IMR-90 (cell line): ENCODE results near the gene PGA5. TPM values are rescaled to one million over a fixed set of nuclear protein-coding genes. Genes with fewer than 3 reads are reported as not detected.
"Not testable (repeated sequence)": the region's sequence is repeated elsewhere in the genome, so short reads cannot be mapped to it uniquely, and the experiment has no call there.

Experiments used
- ATAC-seq: fragments of 200-7000 bp; cut with Tn5 transposase; 2 replicates; pipeline ENCODE4 v1.9.1; 2020; ENCODE audit warnings: low read depth, mild to moderate bottlenecking, moderate library complexity
- BruUV-seq: library from RNA; stranded (reverse); fragments of 400-500 nt; replicated peaks from 2 replicates; lab custom pipeline; 2021; lab: Mats Ljungman, UMichigan
- CTCF ChIA-PET: fragments of 300-600 bp; formaldehyde crosslinking; extraction: SDS; loops from one replicate; lab custom pipeline; 2021; ENCODE audit warnings: antibody characterized with exemption; lab: Yijun Ruan, JAX
- POLR2A ChIA-PET: fragments of 300-600 bp; sonication (Branson Sonifier 250); formaldehyde crosslinking; loops from one replicate; lab custom pipeline; 2022; ENCODE audit warnings: antibody characterized with exemption; ENCODE audit not compliant: unreplicated experiment; lab: Charles Lee
- DNase-seq: peaks from one replicate; pipeline ENCODE4 v3.0.0; 2013
- H2AFZ ChIP-seq: replicated peaks from 2 replicates; pipeline ENCODE3; 2013; ENCODE audit warnings: low read length, mild to moderate bottlenecking; ENCODE audit not compliant: poor library complexity
- H2AK5ac ChIP-seq: 2 replicates; pipeline ENCODE4 v1.6.1; 2013; ENCODE audit warnings: low read depth, low read length, inconsistent platforms
- H2AK9ac ChIP-seq: replicated peaks from 2 replicates; pipeline ENCODE3; 2013; ENCODE audit warnings: mild to moderate bottlenecking, low read depth, low read length, moderate library complexity; ENCODE audit not compliant: poor library complexity
- H2BK120ac ChIP-seq: 2 replicates; pipeline ENCODE4 v1.6.1; 2013; ENCODE audit warnings: low read depth, low read length, inconsistent platforms
- H2BK15ac ChIP-seq: 3 replicates; pipeline ENCODE4 v1.6.1; 2013; ENCODE audit warnings: low read depth, low read length, inconsistent platforms
- H2BK20ac ChIP-seq: 2 replicates; pipeline ENCODE4 v1.6.1; 2013; ENCODE audit warnings: low read depth, mild to moderate bottlenecking, inconsistent platforms, low read length, moderate library complexity
- H2BK5ac ChIP-seq: 2 replicates; pipeline ENCODE4 v1.6.1; 2013; ENCODE audit warnings: mild to moderate bottlenecking, low read depth, low read length, inconsistent platforms; ENCODE audit not compliant: poor library complexity, severe bottlenecking
- H3K14ac ChIP-seq: replicated peaks from 2 replicates; pipeline ENCODE4 v1.6.1; 2013; ENCODE audit warnings: low read depth, low read length, inconsistent platforms
- H3K18ac ChIP-seq: 2 replicates; pipeline ENCODE4 v1.6.1; 2013; ENCODE audit warnings: low read depth, low read length, control low read depth
- H3K23ac ChIP-seq: 2 replicates; pipeline ENCODE4 v1.6.1; 2013; ENCODE audit warnings: low read depth, low read length, inconsistent platforms
- H3K27ac ChIP-seq: 2 replicates; pipeline ENCODE4 v1.5.1; 2013; ENCODE audit warnings: mild to moderate bottlenecking, control low read depth, low read length; ENCODE audit not compliant: insufficient read depth
- H3K27me3 ChIP-seq: 2 replicates; pipeline ENCODE4 v1.6.1; 2013; ENCODE audit warnings: low read length; ENCODE audit not compliant: control insufficient read depth, insufficient read depth
- H3K36me3 ChIP-seq: 2 replicates; pipeline ENCODE4 v1.6.1; 2013; ENCODE audit warnings: low read length, mixed read lengths; ENCODE audit not compliant: control insufficient read depth, insufficient read depth
- H3K4ac ChIP-seq: 2 replicates; pipeline ENCODE4 v1.6.1; 2013; ENCODE audit warnings: low read depth, low read length, inconsistent platforms
- H3K4me1 ChIP-seq: 2 replicates; pipeline ENCODE4 v1.6.1; 2013; ENCODE audit warnings: low read length, mixed read lengths; ENCODE audit not compliant: control insufficient read depth, insufficient read depth
- H3K4me2 ChIP-seq: 2 replicates; pipeline ENCODE4 v1.6.1; 2013; ENCODE audit warnings: low read depth, mild to moderate bottlenecking, control low read depth, low read length, moderate library complexity
- H3K4me3 ChIP-seq: 2 replicates; pipeline ENCODE4 v1.5.1; 2013; ENCODE audit warnings: low read depth, mild to moderate bottlenecking, control low read depth, low read length, moderate library complexity; ENCODE audit not compliant: insufficient read depth
- H3K56ac ChIP-seq: 2 replicates; pipeline ENCODE4 v1.6.1; 2013; ENCODE audit warnings: low read length, inconsistent platforms; ENCODE audit not compliant: insufficient read depth; ENCODE audit errors: extremely low read depth
- H3K79me1 ChIP-seq, 2 experiments: 2 replicates each; pipeline ENCODE4 v1.6.1; 2013; ENCODE audit warnings: low read length in 2 of 2, inconsistent platforms in 1 of 2, low read depth in 1 of 2
- H3K9ac ChIP-seq: 2 replicates; pipeline ENCODE4 v1.6.1; 2013; ENCODE audit warnings: low read depth, low read length, control low read depth
- H3K9me1 ChIP-seq: 2 replicates; pipeline ENCODE4 v1.6.1; 2013; ENCODE audit warnings: low read length, inconsistent platforms; ENCODE audit not compliant: insufficient read depth
- H3K9me3 ChIP-seq: 2 replicates; pipeline ENCODE4 v1.6.1; 2013; ENCODE audit warnings: low read length; ENCODE audit not compliant: control insufficient read depth, insufficient read depth
- H4K20me1 ChIP-seq: 2 replicates; pipeline ENCODE4 v1.6.1; 2013; ENCODE audit warnings: low read length, inconsistent platforms; ENCODE audit not compliant: insufficient read depth
- H4K5ac ChIP-seq: 2 replicates; pipeline ENCODE4 v1.6.1; 2013; ENCODE audit warnings: mild to moderate bottlenecking, low read depth, low read length, control low read depth
- H4K8ac ChIP-seq, 2 experiments: 2 replicates each; pipeline ENCODE4 v1.6.1; 2013; ENCODE audit warnings: low read depth in 2 of 2, low read length in 2 of 2, control low read depth in 1 of 2, inconsistent platforms in 1 of 2
- H4K91ac ChIP-seq: 2 replicates; pipeline ENCODE4 v1.6.1; 2013; ENCODE audit warnings: low read depth, low read length, inconsistent platforms; ENCODE audit not compliant: insufficient read depth
- WGBS, 2 experiments: methylation state at CpG; one replicate each; pipeline versions ENCODE4 v1.1.5 to v1.1.7; 2013; ENCODE audit warnings: missing lambda C conversion rate in 2 of 2; ENCODE audit not compliant: insufficient read length in 1 of 2; ENCODE audit errors: extremely low coverage in 2 of 2; 5-methylcytosine and 5-hydroxymethylcytosine counted together
- dilution Hi-C: fragments of 300-500 bp; cut with HindIII; formaldehyde crosslinking; loops from one replicate; pipeline ENCODE4 v1.14.3; 2018; ENCODE audit warnings: low sequenced_read_pairs; ENCODE audit not compliant: unreplicated experiment
- in situ Hi-C: fragments of 300-500 bp; cut with MboI; formaldehyde crosslinking; loops from 3 replicates; pipeline ENCODE4 v1.14.3; 2019; ENCODE audit warnings: low sequenced_read_pairs, inconsistent platforms, mixed read lengths
- intact Hi-C: fragments of 100-400 bp; cut with micrococcal nuclease; formaldehyde crosslinking; loops from 2 replicates; pipeline ENCODE4 v1.10.0; 2022
- polyA plus RNA-seq, 3 experiments: library from polyadenylated mRNA; depleted of rRNA; stranded (reverse); fragments of >200 nt; gene quantifications; 2 replicates each; pipeline ENCODE4 v1.2.3, GENCODE V29; 2012; ENCODE audit warnings: low replicate concordance in 1 of 3
- total RNA-seq: library from RNA; depleted of rRNA; stranded (reverse); fragments of >200 nt; gene quantifications from 2 replicates; pipeline ENCODE4 v1.2.3, GENCODE V29; 2012

The PGA5 gene
- total and polyA plus RNA-seq, 2 of the 4 experiments (the other 2 are of a cell fraction), result not detected

GRCh38 chr11:61207636-61208310 is 33.2 kb upstream of the PGA5 start:
- H3K9me1 ChIP-seq, H4K8ac ChIP-seq, H3K9ac ChIP-seq, H2AFZ ChIP-seq, in situ Hi-C loops, CTCF ChIA-PET, H3K9me3 ChIP-seq, H3K23ac ChIP-seq, H3K56ac ChIP-seq, H3K4me3 ChIP-seq, H2BK20ac ChIP-seq, H2AK9ac ChIP-seq, H3K36me3 ChIP-seq, H3K4me1 ChIP-seq, BruUV-seq, POLR2A ChIA-PET, H2BK15ac ChIP-seq, H2AK5ac ChIP-seq, H3K4ac ChIP-seq, dilution Hi-C loops, H3K18ac ChIP-seq, H3K27me3 ChIP-seq, H3K14ac ChIP-seq, H4K5ac ChIP-seq, H4K91ac ChIP-seq, H2BK5ac ChIP-seq, DNase-seq, H3K27ac ChIP-seq, H3K79me1 ChIP-seq, H2BK120ac ChIP-seq, H4K20me1 ChIP-seq, H3K4me2 ChIP-seq, intact Hi-C loops: not testable (repeated sequence)
- no CpG with 5 or more reads among the region's 9 CpGs for WGBS, 2 experiments
- peak; percentile 91 for ATAC-seq

GRCh38 chr11:61210629-61211028 is 30.3 kb upstream of the PGA5 start:
- in situ Hi-C loops, CTCF ChIA-PET, H2BK15ac ChIP-seq, ATAC-seq, H3K4me2 ChIP-seq, H4K20me1 ChIP-seq, H2AFZ ChIP-seq, H2BK120ac ChIP-seq, H3K27me3 ChIP-seq, H3K4ac ChIP-seq, H2AK5ac ChIP-seq, H3K14ac ChIP-seq, POLR2A ChIA-PET, H4K91ac ChIP-seq, H2AK9ac ChIP-seq, H3K23ac ChIP-seq, H3K36me3 ChIP-seq, H4K8ac ChIP-seq, BruUV-seq, H4K5ac ChIP-seq, H2BK5ac ChIP-seq, H3K27ac ChIP-seq, H3K9ac ChIP-seq, DNase-seq, intact Hi-C loops, H3K56ac ChIP-seq, H2BK20ac ChIP-seq, H3K4me1 ChIP-seq, H3K9me1 ChIP-seq, H3K9me3 ChIP-seq, dilution Hi-C loops, H3K18ac ChIP-seq, H3K79me1 ChIP-seq, H3K4me3 ChIP-seq: not testable (repeated sequence)
- no CpG with 5 or more reads among the region's 6 CpGs for WGBS, 2 experiments
